HG02840 (cell line): ENCODE data around the gene CIPC.

Experiments
- ATAC-seq: cut with Tn5 transposase; IDR thresholded peaks from one replicate; pipeline ENCODE4 v1.9.1; 2021; ENCODE audit warnings: mild to moderate bottlenecking, moderate library complexity, moderate number of reproducible peaks; ENCODE audit not compliant: unreplicated experiment, low FRiP score

Gene CIPC, protein sequence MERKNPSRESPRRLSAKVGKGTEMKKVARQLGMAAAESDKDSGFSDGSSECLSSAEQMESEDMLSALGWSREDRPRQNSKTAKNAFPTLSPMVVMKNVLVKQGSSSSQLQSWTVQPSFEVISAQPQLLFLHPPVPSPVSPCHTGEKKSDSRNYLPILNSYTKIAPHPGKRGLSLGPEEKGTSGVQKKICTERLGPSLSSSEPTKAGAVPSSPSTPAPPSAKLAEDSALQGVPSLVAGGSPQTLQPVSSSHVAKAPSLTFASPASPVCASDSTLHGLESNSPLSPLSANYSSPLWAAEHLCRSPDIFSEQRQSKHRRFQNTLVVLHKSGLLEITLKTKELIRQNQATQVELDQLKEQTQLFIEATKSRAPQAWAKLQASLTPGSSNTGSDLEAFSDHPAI

DNA sequence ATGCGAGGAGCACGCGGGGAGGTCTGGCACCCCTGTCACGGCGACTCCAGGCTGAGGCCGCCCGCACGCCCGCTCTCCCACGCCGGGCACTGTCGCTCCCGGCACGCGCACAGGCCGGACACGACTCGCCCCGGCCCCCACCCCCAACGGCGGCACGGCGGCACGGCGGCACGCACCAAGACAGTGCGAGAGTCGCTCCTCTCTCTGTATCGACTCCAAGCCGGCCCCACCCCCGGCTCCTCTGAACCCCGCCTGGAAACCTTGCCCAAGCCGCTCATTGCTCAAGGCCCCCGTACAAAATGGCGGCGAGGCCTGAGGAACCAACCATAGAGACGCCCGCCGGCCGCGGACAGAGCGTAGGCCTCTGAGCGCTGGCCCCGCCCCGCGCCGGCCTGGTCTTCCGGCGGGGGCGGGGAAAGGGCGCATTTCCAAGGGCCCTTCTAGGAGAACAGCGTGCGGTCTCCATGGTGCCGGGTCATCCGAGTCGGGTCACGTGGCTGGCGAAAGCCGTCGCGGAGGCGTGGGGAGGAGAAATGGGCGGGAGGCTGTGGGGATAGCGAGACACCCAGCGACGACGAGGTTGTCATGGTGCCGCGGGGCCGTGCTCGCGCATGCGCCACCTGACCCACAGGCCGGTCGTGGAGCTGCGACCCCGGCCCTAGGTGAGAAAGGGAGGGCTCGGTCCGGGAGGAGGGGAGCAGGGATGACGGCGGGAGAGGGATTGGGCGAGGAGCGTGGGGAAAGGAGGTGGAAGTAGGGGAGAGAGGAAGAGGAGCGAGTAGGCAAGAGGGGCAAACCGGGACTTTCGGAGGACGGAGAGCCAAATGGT, at the start of gene CIPC:
Gene CIPC (plus strand): TSS at position 559 of the 829 bp plus-strand sequence. CDS start 7,451 bp downstream, outside the sequence.
- peak; percentile 90 for ATAC-seq

DNA sequence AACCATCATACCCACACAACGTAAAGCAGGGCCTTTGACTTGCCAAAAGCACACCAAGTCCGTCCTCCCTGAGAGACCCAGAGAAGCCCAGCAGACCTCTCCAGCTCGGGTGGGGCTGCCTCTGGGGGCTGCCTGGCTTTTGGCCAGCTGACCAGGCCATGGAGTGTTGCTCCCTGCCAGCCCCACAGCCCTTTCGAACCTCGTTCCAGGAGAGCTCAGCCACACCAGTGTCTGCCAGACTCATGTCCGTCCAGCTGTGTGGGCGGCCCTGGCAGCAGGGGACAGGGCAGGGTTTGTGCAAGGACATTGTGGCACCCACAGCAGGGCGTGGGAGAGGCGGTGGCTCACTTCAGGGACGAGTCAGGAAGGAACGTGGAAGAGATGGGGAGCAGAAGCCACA, 46.9 kb upstream of the CIPC start:
- ATAC-seq, result no peak

DNA sequence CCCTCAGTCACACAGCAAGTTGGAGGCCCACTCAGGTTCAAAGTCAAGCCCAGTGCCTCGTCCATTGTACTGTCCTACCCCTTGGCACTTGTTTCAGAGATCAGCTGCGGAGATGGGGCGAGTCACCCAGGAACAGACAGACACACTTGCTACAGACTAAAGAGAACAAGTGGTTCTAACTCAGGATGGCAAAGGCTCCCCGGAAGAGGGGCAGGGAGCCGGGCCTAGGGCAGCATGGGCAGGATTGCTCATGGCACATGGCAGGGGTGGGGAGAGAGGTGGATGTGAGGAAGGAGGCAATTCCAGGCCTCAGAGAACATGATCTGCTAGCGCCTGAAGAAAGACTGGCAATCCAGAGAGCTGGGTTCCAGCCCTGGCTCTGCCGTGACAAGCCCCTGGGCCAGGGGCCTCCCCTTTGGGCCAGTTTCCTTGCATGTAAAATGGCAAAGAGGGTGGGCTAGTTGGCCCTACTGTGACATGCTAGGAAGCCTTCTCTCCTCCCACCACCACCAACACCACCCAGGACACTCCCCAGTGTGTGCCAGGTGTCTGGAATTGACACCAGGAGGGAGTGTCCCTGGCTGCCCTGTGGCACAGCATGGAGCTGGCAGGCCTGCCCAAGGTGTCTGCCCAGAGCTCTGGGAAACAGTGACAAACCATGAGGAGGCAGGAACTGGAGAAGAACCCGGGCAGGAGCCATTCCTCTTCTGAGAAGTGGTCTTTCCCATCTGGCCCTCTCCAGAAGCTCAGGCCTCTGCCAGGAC, 45.6 kb upstream of the CIPC start:
- ATAC-seq, result no peak

DNA sequence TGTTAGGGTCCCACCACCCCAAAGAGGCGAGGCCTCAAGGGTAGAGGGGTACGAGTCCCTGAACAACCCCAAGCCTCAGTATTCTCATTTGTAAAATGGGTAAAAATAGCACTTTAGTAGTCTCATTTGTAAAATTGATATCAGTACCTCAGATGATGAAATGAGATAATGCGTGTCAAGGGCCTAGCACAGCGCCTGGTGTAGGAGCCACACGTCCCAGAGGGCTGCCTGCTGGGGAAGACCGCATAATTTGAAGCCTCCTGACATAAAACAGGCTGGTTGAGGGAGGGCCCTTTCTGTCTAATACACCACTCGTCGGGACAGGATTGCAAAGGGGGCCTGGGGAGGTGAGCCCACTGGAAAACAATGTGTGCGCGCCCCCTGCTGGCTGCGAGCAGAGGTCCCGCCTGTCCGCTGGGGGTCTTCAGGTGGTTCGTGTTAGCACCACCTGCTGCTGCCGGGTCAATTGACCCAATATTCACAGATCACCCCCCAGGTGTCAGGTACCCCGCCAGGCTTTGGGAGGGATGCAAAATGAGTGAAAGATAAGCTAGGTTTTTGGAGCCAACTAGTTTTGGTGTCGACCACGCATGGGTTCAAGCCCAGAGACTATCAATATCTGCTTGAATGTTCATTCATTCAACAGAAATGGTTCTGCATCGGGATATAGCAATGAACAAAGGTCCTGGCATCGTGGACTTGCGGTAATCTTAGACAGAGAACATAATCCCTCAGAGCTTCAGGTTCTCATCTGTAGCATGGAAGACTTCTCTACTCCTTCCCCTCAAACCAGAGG, 44.8 kb upstream of the CIPC start:
- ATAC-seq, result no peak

DNA sequence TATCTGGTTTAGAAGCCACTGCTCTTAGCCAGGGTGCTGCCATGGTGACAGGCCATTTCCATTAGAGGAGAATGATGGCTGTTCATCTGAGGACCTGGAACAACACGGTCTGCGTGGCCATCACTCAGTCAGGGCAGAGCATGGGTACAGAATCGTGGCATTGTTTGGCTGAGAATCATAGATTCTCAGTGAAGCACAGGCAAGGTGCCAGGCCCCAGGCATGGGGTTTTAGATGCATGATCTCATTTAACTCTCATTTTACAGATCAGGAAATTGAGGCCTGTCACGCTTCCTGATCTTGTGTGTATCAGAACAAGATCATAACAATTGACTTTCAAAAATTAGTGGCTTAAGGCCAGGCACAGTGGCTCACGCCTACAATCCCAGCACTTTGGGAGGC, 42.8 kb upstream of the CIPC start:
- ATAC-seq, result no peak

DNA sequence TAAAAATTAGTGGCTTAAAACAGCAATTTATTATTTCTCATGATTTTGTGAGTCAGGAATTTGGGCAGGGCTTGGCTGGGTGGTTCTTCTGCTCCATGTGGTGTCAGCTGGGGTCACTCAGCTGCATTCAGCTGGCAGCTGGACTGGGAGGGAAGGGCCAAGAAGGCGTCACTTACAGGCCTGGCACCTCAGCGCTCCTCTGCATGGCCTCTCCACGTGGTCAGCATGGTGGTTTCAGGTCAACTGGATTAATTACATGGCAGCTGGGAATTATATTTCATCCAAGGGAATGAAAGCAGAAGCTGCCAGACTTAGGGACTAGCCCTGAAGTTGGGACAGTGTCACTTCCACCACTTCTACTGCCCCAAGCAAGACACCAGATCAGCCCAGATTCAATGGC, 42.1 kb upstream of the CIPC start:
- ATAC-seq, result no peak

DNA sequence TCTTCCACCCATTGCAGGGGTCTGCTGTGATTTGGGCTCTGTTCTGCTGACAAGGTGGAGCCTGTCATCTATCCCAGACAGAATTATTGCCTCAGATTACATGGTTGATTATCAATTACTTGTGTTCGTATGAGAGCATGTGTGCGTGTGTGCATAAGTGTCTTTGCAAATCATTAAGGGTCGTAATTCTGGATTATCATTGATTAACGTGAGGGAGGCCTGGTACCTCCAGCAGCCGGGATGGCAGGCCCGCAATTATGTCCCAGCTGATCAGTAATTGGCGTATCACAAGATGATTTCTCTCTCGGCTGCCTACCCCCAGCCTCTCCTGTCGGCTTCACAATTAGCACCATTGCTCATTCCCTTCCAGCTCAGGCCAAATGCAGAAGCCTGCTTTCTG, 39.9 kb upstream of the CIPC start:
- no peak for ATAC-seq

DNA sequence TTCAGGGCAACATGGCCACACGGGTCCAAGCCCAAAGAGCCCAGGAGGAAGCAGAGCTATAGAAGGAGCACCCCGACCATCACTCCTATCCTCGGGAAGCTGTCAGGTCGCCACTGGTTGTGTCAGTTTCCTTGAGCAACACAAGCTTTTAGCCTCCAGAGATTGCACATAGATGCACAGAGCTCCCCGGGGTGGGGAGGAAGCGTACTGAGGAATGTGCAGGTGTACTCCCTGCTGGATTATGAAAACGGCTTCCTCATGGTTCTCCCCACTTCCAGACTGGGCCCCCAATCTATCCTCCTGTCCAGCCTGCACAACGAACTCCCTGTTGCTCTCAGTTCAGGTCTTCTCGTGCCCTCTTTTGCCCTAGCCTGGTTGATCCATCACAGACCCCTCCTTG, 39.3 kb upstream of the CIPC start:
- ATAC-seq, result no peak

DNA sequence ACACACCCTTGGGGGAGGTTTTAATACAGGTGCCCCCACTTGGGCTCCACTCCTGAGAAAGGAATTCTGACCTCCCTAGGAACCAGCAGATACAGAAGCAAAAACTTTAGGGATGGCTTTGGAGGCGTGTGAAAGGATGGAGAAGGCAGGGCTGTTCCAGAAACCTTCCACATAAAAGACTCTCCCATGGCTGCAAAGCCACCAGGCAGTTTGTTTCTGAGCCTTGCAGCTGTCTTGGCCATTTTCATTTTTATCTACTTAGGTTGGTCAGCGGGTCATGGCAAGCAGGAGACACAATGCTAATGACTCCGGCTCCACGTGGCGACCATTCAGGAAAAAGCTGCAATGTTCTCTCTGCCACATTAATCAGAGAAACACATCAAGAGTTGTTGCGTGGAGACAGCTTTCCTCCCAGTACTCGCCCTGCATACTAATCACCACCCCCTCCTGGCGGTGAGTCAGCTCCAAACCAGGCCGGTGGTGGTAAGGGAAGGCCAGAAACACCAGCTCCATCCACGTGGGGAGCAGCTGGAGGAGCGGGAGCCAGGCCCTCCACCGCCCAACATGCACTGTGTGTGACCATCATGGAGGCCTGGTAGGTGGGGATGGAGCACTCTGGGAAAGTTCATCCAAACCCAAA, 38.7 kb upstream of the CIPC start:
- no peak for ATAC-seq

DNA sequence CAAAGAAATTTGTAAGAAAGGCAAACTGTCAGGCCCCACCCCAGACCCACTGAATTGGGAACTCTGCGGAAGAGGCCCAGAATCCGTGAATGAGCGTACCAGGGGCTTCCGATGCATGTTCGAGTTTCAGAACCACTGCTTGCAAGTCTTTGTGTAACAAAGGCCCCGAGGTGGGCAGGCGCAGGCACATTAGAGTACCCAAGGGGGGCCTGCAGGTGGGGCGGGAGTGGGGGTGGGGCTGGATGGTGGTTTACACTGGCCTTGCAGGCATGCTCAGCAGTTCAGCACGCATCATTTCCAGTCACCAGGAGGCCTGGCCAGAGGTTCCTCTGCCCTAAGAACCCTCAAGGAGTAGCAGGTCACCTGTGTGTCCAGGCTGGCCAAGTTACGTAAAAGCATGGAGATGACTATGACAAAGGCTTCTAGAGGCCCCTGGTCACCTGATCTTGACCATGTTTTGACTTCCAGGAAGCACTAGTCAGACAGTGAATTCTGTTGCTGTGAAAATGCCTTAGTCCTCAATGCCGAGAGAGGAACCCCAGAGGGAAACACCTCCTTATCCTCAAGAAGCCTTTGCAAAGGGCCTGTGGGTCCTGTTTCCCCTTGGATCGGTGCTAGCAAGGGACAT, 36.3 kb upstream of the CIPC start:
- no peak for ATAC-seq

DNA sequence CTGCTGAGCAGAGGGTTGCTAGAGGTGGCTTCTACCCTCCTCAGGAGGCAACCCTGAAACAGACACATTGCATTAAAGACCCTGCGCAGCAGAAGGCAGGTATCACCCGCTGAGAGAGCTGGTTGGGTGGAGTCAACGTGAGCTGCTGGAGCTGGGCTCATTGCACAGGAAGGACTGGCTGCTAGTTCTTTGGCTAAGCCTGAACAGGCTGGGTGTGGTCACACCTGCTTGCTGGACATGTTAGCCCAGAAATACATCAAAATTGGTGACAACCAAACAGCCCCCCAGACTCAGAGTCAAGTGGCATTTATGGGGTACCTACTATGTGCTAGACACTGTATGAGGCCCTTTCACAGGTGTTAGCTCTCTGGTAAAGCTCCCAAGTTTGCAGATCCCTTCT, 35.8 kb upstream of the CIPC start:
- no peak for ATAC-seq

DNA sequence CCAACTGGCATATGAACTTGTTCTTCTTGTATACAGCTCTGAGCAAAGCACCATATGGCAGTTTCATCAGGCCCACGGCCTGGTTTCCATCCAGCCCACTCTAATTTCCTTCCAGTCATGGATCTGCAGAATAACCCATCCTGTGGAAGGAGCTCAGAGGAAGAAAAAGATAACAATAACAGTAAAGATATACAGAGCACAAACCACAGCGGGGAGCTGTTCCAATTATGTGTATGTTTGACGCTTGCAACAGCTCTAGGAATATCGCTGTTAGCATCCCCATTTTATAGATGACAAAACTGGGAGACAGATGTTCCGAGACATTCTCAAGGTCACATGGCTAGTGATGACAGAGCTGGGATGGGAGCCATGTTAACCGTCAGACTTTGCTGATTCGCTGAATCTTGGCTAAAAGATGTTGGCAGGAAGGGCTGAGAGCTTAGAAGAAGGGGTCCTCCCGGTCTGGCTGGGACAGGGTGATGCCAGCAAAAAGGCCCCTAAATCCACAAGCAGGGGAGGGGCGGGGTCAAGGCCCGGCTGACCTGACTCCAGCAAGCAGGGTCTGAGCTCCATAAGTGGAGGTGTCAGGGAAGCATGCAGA, 34.4 kb upstream of the CIPC start:
- no peak for ATAC-seq

DNA sequence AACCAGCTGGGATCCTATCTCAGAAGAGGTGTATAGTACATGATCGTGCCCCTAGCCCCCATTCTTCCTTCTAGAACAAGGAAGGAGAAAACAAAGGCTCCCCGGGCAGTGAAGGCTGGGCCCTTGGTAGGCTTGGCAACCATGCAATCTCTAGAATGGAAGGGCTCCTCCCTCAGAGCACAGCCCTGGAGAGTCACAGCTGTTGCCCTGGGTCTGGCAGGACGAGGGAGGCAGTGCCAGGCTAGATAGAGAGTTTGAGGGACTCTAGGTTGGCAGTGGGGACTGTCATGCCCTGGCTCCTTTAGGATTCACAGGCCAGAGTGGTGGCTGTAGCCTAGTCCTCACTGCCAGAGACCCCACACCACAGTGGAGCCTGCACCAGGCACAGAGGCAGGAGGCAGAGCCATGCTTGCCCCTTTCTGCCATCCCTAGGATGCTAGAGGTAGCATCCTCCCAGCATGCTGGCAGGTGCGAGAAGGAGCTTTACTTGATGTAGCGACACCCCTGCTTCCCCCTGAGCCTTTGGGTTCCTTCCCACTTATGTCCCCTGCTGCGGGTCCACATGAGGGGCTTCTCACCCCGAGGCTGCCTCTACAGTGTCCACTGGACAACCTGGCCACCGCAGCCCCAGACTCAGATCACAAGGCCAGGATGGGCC, 33.4 kb upstream of the CIPC start:
- no peak for ATAC-seq

DNA sequence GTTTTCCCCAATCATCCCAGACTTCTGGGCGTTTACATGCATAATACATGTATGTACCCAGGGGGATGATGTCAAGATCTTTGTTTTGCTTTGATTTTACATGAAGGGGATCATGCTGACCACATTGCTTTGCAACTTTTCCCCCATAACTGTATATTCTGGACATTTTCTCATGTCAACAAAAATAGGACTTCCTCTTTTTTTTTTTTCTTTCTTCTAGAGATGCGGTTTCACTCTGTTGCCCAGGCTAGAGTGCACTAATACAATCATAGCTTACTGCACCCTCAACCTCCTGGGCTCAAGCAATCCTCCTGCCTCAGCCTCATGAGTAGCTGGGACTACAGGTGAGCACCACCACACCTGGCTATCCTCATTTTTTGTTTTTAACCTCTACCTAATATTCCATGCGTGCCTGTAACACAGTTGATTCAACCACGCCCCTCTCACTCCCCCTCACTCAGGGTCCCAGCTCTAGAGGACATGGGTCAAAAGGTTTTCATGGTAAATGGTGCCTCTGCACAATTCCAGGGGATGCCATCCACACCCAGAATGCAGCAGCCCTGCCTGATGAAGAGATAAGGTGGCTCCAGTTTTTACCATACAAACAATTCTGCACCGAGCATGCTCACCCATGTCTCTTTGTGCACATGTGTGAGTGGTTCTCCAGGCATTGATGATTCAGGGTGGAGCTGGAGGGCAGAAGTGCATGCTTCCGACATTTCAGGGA, 32.0 kb upstream of the CIPC start:
- ATAC-seq, result no peak

DNA sequence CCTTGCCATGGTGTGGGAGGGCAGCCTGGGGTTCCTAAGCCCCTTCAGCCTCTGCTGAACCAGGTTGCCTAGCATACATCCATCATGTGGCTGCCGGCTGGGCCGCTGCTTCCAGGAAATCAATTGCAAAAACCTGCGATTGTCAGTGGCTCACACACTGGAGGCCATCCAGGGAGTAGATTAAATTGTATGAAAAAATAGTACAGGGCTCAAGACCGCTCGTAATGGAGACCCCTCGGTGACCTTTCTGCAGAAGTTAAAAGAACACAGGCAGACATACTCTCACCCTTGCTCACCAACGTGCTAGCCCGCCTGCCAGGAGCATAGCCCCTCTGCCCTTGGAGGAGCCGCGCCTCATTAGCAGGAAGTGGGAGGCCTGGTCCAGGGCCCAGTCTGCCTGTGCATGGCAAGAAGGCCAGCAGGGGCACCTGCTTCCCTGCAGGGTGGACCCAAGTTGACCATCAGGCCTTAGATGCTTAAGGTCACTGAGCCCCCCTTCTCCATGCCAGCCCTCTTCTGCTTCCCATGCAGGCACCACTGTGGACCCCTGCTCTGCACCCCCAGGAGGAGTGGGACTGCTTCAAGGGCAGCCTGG, 31.4 kb upstream of the CIPC start:
- no peak for ATAC-seq

DNA sequence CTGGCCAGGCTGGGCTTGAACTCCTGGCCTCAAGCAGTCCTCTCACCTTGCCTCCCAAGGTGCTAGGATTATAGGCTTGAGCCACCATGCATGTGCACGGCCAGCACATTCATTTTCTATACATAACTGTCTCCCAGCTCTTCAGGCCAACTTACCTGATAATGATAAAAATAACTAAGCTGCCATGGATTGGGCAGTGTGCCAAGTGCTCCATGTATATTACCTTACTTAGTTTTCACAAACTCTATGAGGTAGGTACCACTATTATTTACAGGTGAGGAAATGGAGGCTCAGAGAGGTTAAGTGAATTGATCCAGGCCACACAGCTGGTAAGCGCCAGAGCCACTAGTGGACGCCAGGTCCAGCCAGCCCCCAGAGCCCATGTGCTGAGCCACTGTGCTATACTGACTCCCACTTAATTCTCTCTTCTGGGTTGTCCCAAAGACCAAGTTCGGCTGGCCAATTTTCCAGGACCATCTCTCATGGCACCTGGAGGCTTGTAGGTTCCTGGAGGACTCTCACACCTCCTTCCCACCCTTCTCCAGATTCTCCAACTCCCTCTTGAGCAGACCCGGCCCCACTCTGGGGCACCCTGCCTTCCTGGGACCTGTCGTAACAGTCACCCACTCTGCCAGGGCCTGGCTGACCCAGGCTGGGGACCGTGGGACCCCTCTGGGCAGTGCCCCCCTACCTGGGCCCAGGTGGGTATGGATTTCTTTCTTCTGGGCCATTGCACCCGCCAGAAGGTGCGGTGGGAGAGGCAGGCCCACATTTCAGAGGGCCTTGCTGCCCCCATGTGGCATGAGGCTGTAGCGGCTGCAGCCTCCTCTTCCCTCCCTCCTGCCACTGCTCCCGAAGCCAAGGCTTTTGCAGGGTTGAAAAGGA, 30.2 kb upstream of the CIPC start:
- no peak for ATAC-seq
